Mammary epithelial cell (primary cell): ENCODE data around the gene FXYD6.

Experiments
- EZH2 ChIP-seq: IDR thresholded peaks from 2 replicates; pipeline ENCODE4 v1.6.1; 2012; ENCODE audit warnings: low read length, inconsistent platforms, borderline replicate concordance
- TF ChIP-seq, protein P1 (sequence below), 2 donors: IDR thresholded peaks in 1 of 2; conservative IDR thresholded peaks in 1 of 2; 2 replicates each; pipeline ENCODE4 v1.5.1; 2011 to 2012; ENCODE audit warnings: inconsistent platforms in 2 of 2, low read length in 2 of 2, mild to moderate bottlenecking in 2 of 2, control low read depth in 1 of 2, low read depth in 1 of 2; ENCODE audit not compliant: insufficient read depth in 1 of 2; ENCODE audit errors: extremely low read depth in 1 of 2

DNA sequence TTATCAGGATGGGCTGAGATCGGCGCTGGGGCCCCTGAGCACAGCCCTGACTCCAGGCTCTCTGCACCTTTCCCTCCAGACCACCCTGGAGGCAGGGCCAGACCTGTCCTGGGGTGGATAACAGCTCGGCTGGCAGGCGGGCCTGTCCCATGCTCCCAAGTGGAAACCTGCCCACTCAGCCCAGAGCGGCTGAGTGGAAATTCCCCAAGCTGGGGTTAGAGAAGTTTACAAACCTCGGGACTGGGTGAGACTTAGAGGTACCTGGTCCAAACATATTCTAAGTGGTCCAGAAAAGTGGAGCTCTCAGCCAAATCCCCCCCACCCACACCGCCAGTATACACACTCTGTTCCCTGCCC, 47.1 kb downstream of the FXYD6 start:
- TF ChIP-seq, protein P1, sequence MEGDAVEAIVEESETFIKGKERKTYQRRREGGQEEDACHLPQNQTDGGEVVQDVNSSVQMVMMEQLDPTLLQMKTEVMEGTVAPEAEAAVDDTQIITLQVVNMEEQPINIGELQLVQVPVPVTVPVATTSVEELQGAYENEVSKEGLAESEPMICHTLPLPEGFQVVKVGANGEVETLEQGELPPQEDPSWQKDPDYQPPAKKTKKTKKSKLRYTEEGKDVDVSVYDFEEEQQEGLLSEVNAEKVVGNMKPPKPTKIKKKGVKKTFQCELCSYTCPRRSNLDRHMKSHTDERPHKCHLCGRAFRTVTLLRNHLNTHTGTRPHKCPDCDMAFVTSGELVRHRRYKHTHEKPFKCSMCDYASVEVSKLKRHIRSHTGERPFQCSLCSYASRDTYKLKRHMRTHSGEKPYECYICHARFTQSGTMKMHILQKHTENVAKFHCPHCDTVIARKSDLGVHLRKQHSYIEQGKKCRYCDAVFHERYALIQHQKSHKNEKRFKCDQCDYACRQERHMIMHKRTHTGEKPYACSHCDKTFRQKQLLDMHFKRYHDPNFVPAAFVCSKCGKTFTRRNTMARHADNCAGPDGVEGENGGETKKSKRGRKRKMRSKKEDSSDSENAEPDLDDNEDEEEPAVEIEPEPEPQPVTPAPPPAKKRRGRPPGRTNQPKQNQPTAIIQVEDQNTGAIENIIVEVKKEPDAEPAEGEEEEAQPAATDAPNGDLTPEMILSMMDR (conservative IDR thresholded peaks at IDR 0.05 in 1 of 2, IDR thresholded peaks at IDR 0.05 in 1 of 2; ENCODE audit: extremely low read depth in 1 of 2, insufficient read depth in 1 of 2, low read depth in 1 of 2, low read length in 2 of 2), result no peak
- TF ChIP-seq EZH2, result no peak
